ENCODE measurements around the gene ZNF791.
"Not testable (repeated sequence)": the region's sequence is repeated elsewhere in the genome, so short reads cannot be mapped to it uniquely, and the experiment has no call there.

ZNF791 gene

DNA sequence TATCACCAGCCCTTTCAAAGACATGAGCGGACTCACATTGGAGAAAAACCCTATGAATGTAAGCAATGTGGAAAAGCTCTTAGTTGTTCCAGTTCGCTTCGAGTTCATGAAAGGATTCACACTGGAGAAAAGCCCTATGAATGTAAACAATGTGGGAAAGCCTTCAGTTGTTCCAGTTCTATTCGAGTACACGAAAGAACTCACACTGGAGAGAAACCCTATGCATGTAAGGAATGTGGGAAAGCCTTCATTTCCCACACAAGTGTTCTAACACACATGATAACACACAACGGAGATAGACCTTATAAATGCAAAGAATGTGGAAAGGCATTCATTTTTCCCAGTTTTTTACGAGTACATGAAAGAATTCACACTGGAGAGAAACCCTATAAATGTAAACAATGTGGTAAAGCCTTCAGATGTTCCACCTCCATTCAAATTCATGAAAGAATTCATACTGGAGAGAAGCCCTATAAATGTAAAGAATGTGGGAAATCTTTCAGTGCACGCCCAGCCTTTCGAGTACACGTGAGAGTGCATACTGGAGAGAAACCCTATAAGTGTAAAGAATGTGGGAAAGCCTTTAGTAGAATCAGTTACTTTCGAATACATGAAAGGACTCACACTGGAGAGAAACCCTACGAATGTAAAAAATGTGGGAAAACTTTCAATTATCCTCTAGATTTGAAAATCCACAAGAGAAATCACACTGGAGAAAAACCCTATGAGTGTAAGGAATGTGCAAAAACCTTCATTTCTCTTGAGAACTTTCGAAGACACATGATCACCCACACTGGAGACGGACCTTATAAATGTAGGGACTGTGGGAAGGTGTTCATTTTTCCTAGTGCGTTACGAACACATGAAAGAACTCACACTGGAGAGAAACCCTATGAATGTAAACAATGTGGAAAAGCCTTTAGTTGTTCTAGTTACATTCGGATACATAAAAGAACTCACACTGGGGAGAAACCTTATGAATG, 17.6 kb downstream of the ZNF791 start:
- Histone ChIP-seq H3K4me3 (no peak overlapping the region), H3K27ac (no peak overlapping the region)

DNA sequence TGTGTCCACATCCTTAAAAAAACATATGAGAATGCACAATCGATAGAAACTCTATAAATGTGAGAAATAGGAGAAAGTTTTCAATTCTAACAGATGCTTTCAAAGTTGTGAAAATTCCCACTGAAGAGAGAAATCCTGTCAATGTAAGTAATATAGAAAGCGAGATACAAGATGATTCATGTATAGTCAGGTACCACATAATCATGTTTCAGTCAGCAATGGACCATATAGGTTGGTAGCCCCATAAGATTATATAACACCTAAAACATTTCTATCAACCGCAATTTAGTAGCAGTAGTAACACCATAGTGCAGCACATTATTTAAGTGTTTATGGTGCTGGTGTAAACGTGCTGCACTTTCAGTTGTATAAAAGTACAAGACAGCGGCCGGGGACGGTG, 18.5 kb downstream of the ZNF791 start:
- no peak overlapping the region for H3K4me3 ChIP-seq
- no peak overlapping the region for H3K27ac ChIP-seq

DNA sequence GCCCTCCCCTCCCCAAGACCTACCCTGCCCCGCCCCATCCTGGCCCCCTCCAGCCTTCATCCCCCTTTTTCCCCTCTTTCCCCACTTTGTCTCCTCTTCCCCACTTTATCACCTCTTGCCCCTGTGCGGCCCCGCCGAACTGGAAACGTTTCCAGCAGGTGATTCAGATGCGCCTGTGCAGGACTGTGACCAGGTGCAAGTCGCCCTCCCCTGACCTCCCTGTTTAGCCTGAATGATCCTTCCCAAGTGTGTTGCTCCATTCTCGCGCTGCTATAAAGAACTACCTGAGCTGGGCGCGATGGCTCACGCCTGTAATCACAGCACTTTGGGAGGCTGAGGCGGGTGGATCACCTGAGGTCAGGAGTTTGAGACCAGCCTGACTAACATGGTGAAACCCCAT, 25.9 kb downstream of the ZNF791 start:
- Histone ChIP-seq H3K27ac (no peak overlapping the region), H3K4me3 (no peak overlapping the region)

DNA sequence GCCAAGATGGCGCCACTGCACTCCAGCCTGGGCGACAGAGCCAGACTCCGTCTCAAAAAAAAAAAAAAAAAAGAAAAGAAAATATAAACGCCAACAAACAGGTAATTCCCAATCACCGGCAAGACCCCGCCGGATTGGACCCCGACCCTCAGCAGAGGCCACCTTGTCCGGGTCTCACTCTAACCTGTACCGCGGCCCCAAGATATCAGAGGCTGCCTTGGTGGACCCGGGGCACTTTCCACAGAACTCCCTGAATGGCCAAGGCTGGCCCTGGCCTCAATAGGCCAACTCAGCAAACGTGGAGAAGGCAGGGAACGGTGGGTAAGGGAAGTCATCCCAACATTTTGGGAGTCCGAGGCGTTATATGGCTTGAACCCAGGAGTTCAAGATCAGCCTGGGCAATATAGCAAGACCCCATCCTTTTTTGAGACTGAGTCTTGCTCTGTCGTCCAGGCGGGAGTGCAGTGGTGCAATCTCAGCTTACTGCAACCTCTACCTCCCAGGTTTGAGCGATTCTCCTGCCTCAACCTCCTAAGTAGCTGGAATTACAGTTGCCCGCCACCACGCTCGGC, 28.0 kb downstream of the ZNF791 start:
- no peak overlapping the region for H3K4me3 ChIP-seq
- H3K27ac ChIP-seq = no peak overlapping the region

DNA sequence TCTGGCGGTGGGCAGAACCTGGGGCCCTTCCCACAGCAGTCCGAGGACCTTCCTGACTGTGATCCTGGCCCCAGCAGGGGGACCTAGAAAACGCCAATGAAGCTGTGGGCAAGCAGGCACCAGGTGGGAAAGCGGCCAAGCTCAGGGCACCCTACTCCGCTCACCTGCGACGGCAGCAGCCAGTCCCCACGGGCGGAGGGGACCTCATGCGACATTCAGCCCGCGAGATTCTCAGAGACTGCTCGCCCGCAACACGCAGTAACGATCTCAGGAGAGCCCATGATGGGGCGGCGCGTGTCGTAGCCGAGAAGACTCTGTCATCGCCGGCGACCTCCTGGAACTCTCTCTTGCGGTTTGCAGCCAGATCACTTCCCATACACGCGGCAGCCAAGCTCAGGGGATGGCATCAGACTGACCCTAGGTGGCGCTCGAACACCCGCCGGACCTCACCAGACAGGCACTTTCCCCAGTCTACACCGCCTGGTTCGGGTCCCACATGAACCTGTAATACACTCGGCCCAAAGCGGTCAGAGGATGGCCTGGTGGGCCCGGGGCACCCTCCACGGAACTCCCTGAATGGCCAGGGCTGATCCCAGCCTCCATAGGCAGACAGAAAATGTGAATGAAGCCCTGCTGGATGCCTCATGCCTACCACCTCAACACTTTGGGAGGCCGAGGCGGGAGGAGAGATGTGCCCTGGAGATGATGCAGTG, 29.3 kb downstream of the ZNF791 start:
- Histone ChIP-seq H3K27ac (peak overlapping the region in 3 of 21 experiments; percentile 6 to 25 (median 20)), H3K4me3 (peak overlapping the region in 1 of 7 experiments; percentile 6)

DNA sequence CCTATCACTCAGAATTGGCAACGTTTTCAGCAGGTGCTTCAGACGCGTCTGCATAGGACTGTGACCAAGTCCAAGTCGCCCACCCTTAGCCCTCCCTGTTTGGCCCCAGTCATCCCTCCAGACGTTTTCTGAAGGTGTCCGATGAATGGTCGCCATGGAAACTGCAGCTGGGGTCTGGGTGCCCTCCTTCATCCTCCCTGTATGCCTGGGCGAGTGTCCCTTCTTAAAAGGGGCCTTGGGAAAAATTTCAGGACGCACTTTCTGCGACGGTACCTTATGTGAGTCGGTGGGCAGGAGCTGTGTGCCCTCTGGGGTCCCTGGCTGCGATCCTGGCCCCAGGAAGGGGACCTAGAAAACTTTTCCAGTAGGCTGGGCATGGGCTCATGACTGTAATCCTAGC, 30.7 kb downstream of the ZNF791 start:
- H3K4me3 ChIP-seq = no peak overlapping the region
- H3K27ac ChIP-seq = no peak overlapping the region

DNA sequence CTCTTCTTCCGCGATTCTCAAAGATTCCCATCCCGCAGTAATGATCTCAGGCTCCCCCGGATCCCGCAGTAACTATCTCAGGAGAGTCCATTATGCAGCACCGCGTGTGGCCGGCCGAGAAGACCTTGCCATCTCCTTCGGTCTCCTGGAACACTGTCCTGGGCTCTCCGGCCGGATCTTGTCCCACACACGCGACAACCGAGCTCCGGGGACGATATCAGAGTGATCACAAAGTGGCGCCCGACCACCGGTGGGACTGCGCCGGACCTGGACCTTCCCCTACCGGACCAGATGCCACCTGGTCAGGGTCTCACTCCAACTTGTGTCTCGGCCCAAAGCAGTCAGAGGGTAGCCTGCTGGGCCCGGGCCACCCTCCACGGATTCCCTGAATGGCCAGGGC, 31.8 kb downstream of the ZNF791 start:
- H3K4me3 ChIP-seq = no peak overlapping the region
- no peak overlapping the region for H3K27ac ChIP-seq

DNA sequence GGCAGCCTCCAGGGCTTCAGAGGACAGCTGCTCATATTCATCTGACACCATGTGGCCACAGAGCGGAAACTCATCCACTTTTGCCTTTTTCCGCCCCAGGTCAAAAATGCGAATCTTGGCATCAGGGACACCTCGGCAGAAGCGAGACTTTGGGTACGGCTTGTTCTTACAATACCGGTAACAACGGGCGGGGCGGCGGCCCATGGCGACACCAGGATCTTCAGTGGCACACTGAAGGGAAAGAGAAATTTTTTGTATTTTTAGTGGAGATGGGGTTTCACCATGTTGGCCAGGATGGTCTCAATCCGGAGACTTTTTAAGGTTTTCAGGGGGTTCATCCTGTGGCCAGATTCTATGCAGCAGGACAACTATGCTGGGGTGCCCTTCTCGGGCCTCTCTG, 33.0 kb downstream of the ZNF791 start:
- not testable (repeated sequence) for H3K27ac ChIP-seq, H3K4me3 ChIP-seq

DNA sequence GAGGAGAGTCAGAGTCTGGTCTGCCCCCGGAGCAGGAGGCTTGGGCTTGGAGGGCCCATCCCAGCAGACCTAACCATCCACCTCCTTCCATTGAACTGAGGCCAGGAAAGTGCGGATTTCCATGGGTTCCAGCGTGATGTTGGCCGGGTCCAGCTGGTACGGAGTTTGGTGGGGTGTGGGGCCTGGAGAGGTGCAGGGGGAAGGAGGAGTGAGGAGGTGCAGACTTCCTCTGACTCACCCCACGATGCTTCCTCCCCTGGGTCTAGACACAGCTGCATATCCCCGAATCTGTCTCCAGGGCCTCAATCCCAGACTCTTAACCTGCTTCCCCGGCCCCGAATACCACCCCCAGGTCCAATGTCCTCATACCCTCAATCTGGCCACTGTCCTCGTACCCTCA, 35.8 kb downstream of the ZNF791 start:
- H3K27ac ChIP-seq = no peak overlapping the region
- no peak overlapping the region for H3K4me3 ChIP-seq

DNA sequence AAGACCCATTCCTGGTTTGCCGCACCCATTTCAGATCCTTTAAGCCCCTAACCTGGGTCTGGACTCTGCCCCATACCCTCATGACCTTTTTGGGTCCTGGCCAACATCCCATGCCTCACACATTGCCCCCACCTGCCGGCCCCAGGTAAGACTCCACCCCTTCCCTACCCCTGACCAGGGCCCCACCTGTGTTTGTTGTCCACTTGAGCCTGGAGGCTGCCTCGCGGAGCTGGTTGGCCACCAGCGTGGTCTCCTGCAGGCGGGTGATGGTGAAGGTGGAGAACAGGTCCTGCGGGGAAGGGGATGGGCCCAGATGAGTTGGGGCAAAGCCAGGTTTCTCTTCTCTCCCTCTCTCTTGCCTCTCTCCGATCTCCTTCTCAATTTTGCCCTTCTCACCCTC, 36.3 kb downstream of the ZNF791 start:
- no peak overlapping the region for H3K27ac ChIP-seq
- no peak overlapping the region for H3K4me3 ChIP-seq

DNA sequence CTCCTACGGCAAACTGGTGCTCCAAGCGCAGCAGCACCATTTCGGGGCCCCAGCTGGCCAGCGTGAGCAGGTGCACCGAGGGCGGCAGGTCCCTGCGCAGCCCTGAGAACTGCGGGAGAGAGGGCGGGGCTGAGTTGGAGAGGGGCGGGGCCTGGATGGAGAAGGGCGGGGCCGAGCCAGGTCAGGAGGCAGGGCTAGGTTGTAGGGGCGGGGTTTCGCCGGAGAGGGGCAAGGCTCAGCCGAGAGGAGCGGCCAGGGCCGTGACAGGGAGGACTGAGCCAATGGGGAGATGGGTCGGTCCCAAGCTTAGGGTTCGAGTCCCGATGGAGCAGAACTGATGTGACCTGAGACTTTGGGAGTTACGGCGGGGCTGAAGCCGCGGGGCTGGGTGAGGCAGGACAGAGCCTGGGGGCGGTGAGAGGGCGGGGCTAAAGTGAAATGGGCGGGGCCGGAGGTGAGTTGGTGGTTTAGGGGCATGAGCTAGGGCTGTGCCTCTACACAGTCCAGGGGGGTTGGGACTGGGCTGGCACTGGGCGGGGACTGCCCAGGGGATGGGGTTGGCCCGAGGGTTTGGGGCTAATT, 36.9 kb downstream of the ZNF791 start:
- Histone ChIP-seq H3K4me3 (peak overlapping the region in 1 of 7 experiments; percentile 14), H3K27ac (no peak overlapping the region)

DNA sequence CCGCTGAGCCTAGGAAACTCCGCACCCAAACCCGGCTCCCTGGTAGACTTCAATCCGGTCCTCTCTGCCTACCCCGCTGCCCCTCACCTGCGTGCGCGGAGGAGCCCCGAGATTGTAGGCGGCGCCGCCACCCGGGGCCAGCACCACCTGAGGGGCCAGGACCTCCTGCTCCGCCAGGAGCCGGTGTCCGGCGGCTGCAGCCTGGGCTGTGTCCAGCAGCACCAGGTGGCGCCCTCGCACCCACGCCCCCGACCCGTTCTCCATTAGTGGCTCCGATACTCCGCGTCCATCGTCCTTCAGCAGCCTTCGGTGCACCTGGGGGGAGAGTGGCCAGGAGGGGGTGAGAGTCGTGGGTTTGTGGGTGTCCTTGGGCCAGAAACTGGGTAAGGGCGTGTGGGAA, 37.4 kb downstream of the ZNF791 start:
- Histone ChIP-seq H3K27ac (no peak overlapping the region), H3K4me3 (peak overlapping the region in 1 of 7 experiments; percentile 14)

DNA sequence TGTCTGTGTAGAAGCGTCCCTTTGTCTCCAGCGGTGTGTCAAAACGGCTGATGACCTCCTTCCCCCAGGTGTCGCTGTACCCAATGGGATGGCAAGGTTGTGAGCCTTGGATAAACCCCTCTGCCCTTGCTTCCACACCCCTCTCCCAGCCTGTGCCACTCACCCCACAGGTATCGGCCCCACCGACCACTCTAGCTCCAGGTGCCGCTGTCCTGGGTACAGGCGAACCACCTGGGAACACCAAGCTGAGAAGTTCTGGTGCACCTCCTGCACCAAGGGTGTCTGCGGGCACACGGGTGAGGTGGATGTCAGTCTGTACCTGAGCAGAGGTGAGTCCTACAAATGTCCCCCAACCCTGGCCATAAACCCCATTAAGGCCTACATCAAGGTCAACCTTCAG, 39.2 kb downstream of the ZNF791 start:
- Histone ChIP-seq H3K27ac (no peak overlapping the region), H3K4me3 (no peak overlapping the region)

DNA sequence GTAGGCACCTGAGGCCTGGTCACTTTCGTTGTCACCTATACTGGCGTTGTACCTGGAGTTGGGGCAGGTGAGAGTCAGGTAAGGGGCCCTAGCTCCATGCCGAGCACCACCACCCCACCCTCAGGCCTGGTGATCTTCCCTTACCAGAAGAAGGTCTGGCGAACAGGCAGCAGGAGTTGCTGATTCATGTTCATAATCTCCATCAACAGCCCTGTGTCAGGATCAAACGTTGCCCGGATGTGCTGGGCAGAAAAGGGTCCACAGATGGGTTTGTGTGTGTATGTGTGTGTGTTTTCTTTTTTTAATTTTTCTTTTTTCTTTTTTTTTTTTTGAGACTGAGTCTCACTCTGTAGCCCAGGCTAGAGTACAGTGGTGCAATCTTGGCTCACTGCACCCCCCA, 41.5 kb downstream of the ZNF791 start:
- Histone ChIP-seq H3K27ac (no peak overlapping the region), H3K4me3 (no peak overlapping the region)

DNA sequence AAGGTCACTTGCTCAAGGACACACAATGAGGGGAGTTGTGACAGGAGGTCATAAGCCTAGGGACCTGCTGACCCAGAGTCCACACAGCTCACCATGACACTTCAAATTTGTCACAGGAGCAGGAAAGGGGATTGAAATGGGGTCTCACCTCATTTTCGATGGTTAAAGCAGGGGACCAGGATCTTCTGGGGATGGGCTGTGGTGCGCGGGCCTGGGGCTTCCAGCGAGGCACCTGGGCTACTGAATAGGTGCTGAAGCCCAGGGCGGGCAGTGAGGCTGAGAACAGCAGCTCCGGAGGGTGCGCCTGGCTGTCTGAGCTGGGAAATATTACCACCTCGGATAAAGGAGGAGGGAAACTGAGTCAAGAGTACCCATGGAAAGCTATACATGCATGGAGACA, 44.8 kb downstream of the ZNF791 start:
- H3K4me3 ChIP-seq = no peak overlapping the region

DNA sequence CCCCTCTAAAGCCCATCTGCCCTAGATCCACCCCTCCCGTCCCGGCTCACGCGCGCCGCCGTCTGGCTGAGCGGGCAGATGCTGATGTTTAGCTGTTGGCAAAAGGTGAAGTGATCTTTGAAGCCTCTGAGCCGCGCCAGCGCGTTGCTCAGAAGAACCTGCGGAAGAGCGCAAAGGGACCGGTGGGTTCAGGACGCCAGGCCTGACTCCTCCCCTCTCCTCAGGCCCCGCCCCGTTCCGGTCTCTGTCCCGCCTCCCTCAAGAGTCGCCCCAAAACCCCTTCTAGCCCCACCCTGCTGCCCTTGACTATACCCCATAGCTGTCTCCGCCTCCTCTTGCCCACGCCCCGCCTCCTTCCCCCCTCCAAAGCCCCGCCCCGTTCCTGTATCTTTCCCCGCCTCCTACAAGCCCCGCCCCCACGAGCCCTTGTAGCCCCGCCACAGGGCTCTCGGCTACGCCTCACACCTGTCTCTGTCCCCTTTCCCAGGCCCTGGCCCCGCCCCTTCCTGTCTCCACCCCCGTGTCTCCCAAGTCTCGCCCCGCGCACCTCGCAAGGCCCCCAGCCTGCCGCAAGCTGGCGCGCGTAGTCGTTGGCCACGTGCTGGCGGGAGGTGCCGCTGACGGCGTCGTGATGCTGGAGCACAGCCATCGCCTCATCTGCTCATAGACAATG, 46.3 kb downstream of the ZNF791 start:
- Histone ChIP-seq H3K27ac (no peak overlapping the region), H3K4me3 (no peak overlapping the region)

More for the DNA sequence above, 44.8 kb downstream of the ZNF791 start:
- no peak overlapping the region for H3K27ac ChIP-seq

DNA sequence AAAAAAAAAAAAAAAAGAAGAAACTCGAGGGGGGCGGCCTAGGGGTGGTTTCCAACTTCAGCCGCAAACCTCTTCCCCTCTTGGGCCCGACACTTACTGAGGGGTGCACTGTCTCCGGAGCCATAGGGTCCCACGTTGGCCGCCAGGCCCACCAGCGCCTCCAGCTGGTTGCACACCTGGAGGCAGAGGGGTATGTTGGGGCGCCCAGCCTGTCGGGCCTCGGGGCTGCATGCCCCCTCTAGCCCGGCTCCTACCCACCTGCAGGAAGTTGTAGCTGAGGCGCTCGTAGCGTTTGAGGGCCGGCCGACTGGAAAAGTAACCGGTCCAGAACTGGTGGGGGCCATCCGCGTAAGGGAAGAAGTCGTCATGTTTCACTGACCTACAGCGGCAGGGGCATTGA, 47.2 kb downstream of the ZNF791 start:
- no peak overlapping the region for H3K27ac ChIP-seq
- no peak overlapping the region for H3K4me3 ChIP-seq

DNA sequence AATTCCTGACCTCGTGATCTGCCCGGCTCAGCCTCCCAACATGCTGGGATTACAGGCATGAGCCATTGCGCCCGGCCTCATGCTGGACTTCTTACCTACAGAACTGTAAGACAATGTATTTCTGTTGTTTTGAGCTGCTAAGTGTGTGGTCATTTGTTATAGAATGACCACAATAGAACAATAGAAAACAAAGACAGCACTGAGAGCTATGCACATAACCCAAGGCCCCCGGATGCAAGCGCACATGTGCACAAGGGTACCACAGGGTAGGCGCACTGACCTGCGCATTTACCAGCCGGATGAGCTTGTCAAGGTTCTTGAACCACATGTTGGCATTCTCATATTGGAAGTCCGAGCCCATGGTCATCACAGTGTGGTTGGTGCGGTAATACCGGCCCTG, 50.3 kb downstream of the ZNF791 start:
- H3K4me3 ChIP-seq = no peak overlapping the region
- no peak overlapping the region for H3K27ac ChIP-seq

DNA sequence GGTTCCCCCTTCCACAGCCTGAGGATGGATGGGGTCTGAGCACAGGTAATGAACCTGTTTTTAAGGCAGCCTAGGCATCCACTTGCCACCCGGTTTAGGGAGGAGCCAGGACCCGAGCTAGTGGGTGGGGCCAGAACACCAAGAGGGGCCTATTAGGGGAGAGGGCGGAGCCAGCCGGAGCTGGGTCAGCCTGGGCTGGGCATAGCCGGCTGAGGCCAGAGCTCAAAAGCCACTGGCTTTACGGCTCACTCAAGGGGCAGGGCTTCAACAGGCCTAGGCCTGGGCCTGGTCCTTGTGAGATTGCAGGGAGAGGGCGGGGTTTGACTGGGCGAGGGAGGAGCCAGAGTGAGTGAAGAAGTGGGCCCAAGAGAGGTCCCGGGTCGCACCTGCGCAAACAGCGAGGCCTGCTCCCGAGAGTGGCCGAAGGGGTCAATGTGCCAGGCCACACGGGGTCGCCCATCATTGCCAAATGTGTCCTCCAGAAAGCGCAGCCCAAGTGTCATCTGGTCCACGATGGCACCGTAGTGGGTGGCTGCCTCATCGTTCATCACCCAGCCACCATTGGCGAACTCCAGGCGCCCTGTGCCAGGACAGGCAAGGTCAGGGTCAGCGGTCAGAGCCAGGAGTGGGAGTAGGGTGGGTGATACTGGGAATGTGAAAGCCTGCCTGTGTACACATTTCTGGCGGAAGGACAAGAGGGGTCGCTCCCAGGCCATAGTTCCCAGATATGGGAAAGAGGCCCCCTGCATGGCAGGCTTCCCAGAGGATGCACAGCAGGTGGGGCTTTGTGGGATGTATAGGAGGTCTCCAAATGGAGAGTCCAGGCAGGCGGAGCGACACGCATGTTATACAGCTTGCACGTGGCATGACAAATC, 53.9 kb downstream of the ZNF791 start:
- no peak overlapping the region for H3K4me3 ChIP-seq

More for the DNA sequence above, 53.9 kb downstream of the ZNF791 start:
- peak overlapping the region in 5 of 21 experiments; percentile 41 to 86 (median 62) for H3K27ac ChIP-seq

Data from skin epidermis (tissue), 12 donors.